ENCODE measurements around the gene LRP11.
A peak's percentile ranks its signal among the peaks of the same experiment; 100 is the strongest.

LRP11 gene

DNA sequence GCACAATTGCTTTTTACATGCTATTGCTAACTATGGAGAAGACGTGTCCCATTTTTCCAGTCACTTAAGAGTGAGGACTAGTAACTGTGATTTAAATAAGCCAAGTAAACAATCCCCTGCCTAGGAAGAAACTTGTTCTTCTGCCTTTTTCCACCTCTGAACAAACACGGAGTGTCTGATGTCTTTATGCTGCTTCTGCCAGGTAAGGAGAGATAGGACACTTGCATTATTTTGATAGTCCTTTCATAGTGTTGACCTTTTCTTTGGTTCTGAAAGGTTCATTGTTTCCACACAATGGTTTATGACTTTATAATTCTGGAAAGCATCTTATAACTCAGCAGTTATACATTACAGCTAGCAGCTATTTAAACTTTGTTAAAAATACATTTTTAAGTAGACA, 8.4 kb downstream of the LRP11 start:
- Histone ChIP-seq H3K36me3 (ENCODE audit: control insufficient read depth in 2 of 2, insufficient read depth in 1 of 2, low read length in 2 of 2) (peaks cover 0 to 11% of the 10 kb centered on the region in 2 experiments; a peak in 2 of 3 replicates), H3K27ac (ENCODE audit: extremely low read depth, low read depth, low read length) (peak overlapping the region; percentile 32; the same call in 1 of the 2 replicates), H3K4me1 (ENCODE audit: control insufficient read depth, insufficient read depth, low read length) (peaks cover 48% of the 10 kb centered on the region)

GRCh38 chr6:149855040-149855654, 9.0 kb downstream of the LRP11 start:
- H3K27ac ChIP-seq (ENCODE audit: extremely low read depth, low read depth, low read length), result peak overlapping the region; percentile 32
- TF ChIP-seq, protein P1, sequence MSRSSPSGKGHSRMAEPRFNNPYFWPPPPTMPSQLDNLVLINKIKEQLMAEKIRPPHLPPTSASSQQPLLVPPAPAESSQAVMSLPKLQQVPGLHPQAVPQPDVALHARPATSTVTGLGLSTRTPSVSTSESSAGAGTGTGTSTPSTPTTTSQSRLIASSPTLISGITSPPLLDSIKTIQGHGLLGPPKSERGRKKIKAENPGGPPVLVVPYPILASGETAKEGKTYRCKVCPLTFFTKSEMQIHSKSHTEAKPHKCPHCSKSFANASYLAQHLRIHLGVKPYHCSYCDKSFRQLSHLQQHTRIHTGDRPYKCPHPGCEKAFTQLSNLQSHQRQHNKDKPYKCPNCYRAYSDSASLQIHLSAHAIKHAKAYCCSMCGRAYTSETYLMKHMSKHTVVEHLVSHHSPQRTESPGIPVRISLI (tag by site-specific recombination; IDR thresholded peaks at IDR 0.05), result peak; percentile 89; the same call in 1 of the 2 replicates
- peak; percentile 67 for TF ChIP-seq GLIS1 (tag by site-specific recombination; IDR thresholded peaks at IDR 0.05)
- peak; percentile 49 for TF ChIP-seq PRDM1 (tag by site-specific recombination; IDR thresholded peaks at IDR 0.05)
- TF ChIP-seq WT1 (tag by site-specific recombination; IDR thresholded peaks at IDR 0.05), result peak; percentile 71; the same call in 1 of the 2 replicates
- TF ChIP-seq ZNF335 (tag by site-specific recombination; conservative IDR thresholded peaks at IDR 0.05), result peak; percentile 45; the same call in 1 of the 2 replicates
- peak; percentile 96 for TF ChIP-seq ZNF558 (tag by site-specific recombination; IDR thresholded peaks at IDR 0.05)
- 0 out of 2 replicates have a peak, but pooled peaks have one; percentile 18 for TF ChIP-seq KLF17 (tag by site-specific recombination; IDR thresholded peaks at IDR 0.05)
- TF ChIP-seq, protein P2, sequence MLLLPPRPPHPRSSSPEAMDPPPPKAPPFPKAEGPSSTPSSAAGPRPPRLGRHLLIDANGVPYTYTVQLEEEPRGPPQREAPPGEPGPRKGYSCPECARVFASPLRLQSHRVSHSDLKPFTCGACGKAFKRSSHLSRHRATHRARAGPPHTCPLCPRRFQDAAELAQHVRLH (tag by site-specific recombination; IDR thresholded peaks at IDR 0.05), result no peak
- no peak for TF ChIP-seq ZBTB17 (tag by site-specific recombination; IDR thresholded peaks at IDR 0.05)
- TF ChIP-seq ZNF24 (tag by site-specific recombination; IDR thresholded peaks at IDR 0.05), result no peak
- TF ChIP-seq SCRT1 (tag by site-specific recombination; IDR thresholded peaks at IDR 0.05; ENCODE audit: borderline replicate concordance), result 0 out of 2 replicates have a peak, but pooled peaks have one; percentile 17
- no peak for TF ChIP-seq ZNF157 (tag by site-specific recombination; IDR thresholded peaks at IDR 0.05)
- peak; percentile 91 for TF ChIP-seq SCRT2 (tag by site-specific recombination; IDR thresholded peaks at IDR 0.05)
- TF ChIP-seq ZNF645 (tag by site-specific recombination; IDR thresholded peaks at IDR 0.05), result no peak
- no peak for TF ChIP-seq ZNF777 (tag by site-specific recombination; IDR thresholded peaks at IDR 0.05; ENCODE audit: borderline replicate concordance)
- ChIA-PET CTCF (interaction anchor here (0.6 to 3.5 kb wide), 4 partner anchors 8 to 342 kb away, joined by 3 to 17 read pairs (median 6); no protein-coding TSS in a partner anchor), POLR2A (interaction anchor here (0.9 to 1.4 kb wide), 4 partner anchors 8 to 138 kb away, joined by 3 to 6 read pairs (median 4); partner anchors contain the start of gene LATS1)
- H3K4me1 ChIP-seq (ENCODE audit: control insufficient read depth, insufficient read depth, low read length), result peaks cover 43% of the 10 kb centered on the region
- H3K36me3 ChIP-seq (ENCODE audit: control insufficient read depth in 2 of 2, insufficient read depth in 1 of 2, low read length in 2 of 2), result peaks cover 0 to 15% of the 10 kb centered on the region in 2 experiments; a peak in 2 of 3 replicates
- H3K9me3 ChIP-seq (ENCODE audit: control insufficient read depth, insufficient read depth, low read depth, low read length), result no peaks in the 10 kb centered on the region
- no peak overlapping the region for H3K4me3 ChIP-seq (ENCODE audit: low read depth, low read length)

More for the DNA sequence above, 8.4 kb downstream of the LRP11 start:
- Histone ChIP-seq H3K4me3 (ENCODE audit: low read depth, low read length) (no peak overlapping the region), H3K9me3 (ENCODE audit: control insufficient read depth, insufficient read depth, low read depth, low read length) (no peaks in the 10 kb centered on the region)
- CTCF ChIA-PET, result interaction anchor here (0.7 to 3.5 kb wide), 5 partner anchors 9 to 134 kb away, joined by 3 to 17 read pairs (median 5); no protein-coding TSS in a partner anchor
- TF ChIP-seq ZNF510 (tag by site-specific recombination; IDR thresholded peaks at IDR 0.05; ENCODE audit: insufficient replicate concordance), result no peak
- TF ChIP-seq ZBTB8A (tag by site-specific recombination; IDR thresholded peaks at IDR 0.05), result no peak
- TF ChIP-seq ZNF366 (tag by site-specific recombination; conservative IDR thresholded peaks at IDR 0.05), result no peak
- TF ChIP-seq BCL11B (tag by site-specific recombination; IDR thresholded peaks at IDR 0.05; ENCODE audit: low read depth), result no peak
- POLR2A ChIA-PET, result interaction anchor here (0.5 to 1.4 kb wide), 3 partner anchors 8 to 138 kb away, joined by 3 to 6 read pairs (median 3); partner anchors contain the start of gene LATS1

All from HEK293 (cell line).